Activated T-helper 1 cell treated with anti-CD3 and anti-CD28 coated beads, Interleukin-2, amount 50 U/mL, for 16 hours (primary cell): ENCODE measurements around the gene RPAIN.
A peak's percentile ranks its signal among the peaks of the same experiment; 100 is the strongest.
"Not testable (repeated sequence)": the region's sequence is repeated elsewhere in the genome, so short reads cannot be mapped to it uniquely, and the experiment has no call there.

ENCODE experiments used
- DNase-seq, 2 donors: peaks; one replicate each; pipeline ENCODE4 v3.0.0-alpha.2; 2020; ENCODE audit warnings: low read depth in 1 of 2, low spot score in 1 of 2

RPAIN gene

DNA sequence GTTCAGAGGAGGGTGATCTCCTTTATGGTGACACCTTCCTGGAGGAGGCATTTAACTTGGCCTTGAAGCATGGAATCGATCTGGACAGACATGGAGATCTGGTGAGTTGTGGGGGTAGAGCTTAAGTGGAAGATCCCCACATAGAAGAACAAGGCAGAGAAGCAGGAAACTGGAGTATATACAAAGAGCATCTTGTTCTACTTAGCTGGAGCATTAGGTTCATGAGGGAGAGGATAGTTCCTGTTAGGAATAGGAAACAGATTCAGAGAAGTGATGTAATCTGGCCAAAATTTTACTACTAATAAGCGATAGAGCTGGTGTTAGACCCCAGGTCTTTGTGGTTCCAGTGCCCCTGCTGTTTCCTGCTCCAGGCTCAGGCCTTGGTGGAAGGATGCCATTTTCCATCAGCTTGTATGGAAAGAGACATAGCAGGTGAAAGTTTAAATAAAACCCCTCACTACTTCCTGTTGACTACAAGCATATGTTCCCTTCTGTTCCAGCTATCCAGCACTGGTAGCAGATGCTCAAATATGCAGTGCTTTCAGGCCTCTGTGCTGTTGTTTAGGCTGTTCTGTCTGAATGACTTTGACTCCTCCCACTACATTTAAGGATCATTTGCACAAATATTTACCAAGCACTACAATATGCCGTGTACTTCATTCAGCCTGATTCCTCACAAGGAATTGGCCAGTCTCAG, 9.4 kb downstream of the RPAIN start:
- no peak for DNase-seq

DNA sequence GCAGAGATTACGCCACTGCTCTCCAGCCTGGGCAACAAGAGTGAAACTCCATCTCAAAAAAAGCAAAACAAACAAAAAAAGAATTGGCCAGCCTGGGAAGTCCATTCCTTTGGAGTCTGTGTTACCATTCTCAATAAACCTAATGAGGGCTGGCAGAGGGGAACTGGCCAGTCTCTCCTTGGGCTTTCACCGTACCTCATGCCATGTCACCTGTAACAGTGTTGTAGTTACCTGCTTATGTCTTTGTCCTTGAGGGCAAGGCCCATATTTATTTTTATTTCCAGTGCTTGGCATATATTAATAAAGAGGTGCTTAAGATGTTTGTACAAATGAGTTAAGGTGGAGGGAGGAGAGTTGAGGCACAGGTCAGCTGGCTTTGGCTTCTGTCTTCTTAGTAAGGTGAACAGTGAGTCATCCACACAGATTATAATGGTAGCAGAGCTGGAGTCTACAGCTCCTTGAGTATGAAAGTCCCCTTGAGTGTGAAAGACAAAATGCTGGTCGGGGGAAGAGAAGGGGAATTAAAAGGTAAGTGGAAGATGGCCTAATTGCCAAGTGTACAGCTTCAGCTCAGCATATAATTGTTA, 10.5 kb downstream of the RPAIN start:
- no peak for DNase-seq

DNA sequence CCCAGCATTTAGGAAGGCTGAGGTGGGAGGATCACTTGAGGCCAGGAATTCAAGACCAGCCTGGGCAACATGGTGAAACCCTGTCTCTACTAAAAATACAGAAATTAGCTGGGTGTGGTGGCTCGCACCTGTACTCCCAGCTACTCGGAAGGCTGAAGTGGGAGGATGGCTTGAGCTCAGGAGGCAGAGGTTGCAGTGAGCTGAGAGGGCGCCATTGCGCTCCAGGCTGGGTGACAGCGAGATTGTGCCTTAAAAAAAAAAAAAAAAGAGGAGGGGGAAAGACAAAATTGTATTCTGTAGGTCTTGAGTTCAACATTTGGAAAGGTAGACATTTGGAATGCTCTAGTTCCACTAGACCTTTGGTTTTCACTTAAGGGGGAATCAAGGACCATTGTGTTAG, 11.3 kb downstream of the RPAIN start:
- DNase-seq = not testable (repeated sequence)

DNA sequence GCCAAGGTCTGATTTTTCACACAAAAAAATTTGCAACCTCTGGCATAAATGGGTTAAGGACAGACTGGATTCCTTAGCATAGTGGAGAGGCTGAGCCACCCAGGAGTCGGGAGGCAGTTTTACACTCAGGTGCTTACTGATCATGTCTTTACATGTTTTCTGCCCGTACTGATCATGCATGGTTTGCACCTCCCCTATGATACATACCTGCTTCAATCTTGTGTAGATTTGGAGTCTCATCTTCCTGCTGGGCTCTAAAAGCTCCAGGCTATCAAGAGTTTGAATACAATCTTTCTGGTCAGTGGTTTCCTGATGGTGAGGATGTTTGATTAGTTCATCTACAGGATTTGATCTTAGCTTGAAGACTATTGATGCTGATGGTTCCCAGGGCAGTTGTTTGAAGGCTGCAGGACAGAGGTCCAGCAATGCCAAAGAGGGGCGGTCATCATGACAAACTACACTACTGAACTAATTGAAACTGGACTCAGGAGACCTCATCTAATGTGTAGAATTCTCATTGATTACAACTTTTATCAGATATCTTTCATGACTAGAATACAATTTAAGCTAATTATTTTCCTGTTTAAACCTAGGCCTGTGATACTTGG, 12.1 kb downstream of the RPAIN start:
- DNase-seq = no peak

DNA sequence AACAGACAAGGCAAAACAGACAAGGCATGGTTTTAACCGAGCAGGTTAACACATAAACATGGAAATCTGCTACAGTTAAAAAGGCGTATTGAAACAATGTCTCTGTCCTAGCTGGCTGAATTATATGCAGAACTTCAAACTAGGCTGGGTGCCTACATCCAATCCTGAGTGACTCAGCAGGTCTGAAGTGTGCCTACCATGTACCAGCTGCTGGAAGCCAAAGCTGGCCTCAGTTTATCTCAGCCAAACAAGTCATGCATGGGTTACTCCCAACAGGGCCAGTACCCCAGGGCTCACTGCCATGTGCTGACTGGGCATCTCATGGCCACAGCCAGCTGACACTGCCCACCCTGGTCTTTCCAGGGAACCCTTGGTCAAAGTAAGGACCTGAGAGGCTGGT, 15.0 kb downstream of the RPAIN start:
- DNase-seq = no peak

DNA sequence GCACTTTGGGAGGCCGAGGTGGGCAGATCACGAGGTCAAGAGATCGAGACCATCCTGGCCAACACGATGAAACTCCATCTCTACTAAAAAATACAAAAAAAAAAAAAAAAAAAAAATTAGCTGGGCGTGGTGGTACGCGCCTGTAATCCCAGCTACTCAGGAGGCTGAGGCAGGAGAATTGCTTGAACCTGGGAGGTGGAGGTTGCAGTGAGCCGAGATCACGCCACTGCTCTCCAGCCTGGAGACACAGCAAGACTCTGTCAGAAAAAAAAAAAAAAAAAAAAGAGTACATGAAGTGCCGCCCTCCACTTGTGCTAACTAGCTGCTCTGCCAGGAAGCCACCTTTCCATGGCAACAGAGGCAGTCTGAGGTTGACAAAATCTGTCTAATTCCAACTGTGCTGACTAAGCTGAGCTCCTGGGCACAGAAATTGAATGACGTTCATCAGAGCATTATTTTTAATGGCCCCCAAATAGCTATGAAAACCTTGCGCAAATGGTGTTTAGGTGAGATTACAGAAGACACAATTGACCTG, 15.9 kb downstream of the RPAIN start:
- DNase-seq = not testable (repeated sequence)

DNA sequence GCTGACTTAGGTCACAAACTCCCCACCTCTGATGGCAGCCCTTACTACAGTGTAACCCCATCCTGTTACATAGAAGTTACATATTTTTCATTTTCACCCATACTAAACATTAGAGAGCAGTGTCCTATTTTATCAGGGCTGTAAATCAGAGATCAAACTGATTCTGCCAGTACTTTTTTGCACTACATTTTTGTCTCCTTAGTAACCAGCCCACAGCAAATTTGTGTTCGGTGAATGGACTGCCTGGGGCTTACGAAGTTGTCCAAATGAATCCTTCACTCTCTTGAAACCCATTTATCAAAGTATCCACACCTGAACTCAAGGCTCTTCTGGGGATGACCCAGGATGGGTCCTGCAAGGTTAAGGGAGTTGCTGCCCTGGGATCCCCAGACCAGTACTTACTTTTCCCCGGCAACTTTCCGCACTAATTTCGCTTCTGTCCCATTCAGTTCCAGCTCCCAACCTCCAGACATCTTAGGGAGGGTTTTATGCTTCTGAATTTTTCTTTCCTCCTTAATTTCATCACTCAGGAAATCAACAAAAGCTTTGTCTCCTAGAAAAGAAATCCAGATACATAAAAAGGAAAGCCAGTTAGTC, 17.8 kb downstream of the RPAIN start:
- no peak for DNase-seq

DNA sequence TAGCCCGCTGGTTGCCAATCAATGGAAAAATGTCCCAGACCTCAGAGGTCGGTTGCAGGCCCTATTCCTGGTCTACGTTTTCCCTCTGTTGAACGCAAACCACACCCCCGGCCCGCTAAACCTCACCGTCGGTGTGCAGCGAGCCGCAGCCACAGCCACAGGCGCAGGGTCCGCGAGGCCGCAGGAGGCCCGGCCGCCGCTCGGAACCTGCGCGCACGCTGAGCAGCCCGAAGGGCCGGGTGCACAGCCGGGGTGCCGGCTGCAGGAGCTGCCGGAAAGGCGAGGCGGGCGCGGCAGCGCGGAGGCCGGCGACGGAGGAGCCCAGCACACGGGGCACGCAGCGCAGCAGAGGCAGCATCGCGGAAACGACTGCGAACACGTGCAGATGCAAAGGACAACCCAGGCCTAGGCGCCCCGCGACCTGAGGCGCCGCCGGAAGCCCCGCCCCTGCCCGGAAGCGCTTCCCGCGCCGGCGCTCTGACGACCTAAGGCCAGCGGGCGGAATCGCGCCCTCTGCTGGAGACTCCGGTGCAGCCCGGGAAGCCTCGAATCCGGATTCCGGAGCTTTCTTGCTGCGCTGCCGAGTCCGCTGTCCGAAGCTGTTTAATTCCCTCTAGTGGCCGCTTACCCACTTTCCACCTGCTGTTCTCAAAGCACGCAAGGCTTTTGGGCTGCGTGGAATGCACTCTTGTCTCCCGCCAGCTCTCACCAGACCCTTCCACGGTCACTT, 18.9 kb downstream of the RPAIN start, which contains the start of gene C1QBP:
TSS of gene C1QBP (minus strand) at position 440 of the 730 bp plus-strand sequence. CDS start at position 358, 82 bp downstream.
- peak; percentile 87 to 90 for DNase-seq

DNA sequence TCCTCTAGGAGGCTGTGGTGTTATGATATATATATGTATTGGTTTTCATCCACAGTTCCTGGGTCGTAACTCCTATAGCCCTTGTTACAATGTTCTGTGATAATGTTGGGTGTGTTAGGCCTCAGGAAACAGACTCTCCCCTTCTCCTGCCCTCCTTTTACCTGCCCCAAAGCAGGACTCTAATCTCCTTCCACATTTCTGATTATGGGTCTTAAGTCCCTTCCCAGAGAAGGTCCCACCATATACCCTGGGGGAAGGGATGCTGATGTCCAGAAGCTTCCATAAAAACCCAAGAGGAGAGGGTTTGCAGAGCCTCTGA, 19.4 kb downstream of the RPAIN start:
- no peak for DNase-seq

DNA sequence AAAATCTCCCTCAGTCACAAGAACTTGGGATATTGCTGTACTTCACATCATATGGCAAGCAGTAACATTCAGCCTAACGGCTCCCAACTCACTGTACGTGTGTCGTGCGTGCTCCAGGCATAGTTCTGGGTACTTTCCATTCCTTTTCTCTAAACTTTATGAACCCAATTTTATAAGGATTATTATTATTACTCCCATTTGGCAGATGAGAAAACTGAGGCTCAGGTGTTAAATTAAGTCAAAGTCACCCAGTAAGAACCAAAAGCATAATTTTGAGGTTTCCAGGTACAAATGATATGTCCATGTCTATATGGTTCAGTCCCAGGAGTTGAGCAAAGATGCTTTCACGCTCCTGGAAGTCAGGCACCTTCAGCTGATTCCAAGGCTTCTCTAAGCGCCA, 23.7 kb downstream of the RPAIN start:
- no peak for DNase-seq

DNA sequence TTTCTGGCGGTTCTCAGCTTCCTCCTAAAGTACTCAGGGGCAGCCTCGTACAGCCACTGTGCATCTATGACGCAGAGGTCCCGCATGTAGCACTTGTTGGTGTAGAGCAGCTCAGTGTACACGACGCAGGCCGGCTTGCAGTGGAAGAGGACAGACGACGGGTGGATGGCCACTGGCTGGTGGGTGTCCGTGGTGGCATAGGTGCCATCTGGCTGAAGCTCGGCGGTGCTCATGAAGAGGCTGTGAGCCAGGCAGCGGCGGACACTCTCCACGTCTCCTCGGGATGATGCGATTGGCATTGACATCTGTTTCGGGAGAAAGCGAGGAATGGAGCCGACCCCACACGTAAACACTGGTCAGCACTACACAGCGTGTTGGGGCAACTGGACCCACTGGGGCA, 24.2 kb downstream of the RPAIN start:
- no peak for DNase-seq

DNA sequence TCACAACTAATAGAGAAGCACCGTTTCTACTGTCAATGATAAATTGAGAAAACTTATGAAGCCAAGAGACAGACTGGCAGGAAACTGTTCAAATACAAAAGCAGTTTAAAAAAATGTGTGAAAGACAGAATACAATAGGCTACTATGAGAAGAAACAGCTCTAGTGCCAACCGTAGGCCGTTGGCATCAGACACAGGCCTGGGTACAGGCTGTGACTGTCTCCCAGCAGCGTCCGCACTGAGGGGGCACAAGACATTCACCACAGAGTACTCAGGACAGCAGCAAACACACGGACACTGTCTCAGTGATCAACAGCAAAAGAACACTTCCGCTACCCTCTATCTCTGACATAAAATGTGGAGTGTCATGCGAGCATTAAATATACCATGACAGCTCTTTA, 26.8 kb downstream of the RPAIN start:
- no peak for DNase-seq

DNA sequence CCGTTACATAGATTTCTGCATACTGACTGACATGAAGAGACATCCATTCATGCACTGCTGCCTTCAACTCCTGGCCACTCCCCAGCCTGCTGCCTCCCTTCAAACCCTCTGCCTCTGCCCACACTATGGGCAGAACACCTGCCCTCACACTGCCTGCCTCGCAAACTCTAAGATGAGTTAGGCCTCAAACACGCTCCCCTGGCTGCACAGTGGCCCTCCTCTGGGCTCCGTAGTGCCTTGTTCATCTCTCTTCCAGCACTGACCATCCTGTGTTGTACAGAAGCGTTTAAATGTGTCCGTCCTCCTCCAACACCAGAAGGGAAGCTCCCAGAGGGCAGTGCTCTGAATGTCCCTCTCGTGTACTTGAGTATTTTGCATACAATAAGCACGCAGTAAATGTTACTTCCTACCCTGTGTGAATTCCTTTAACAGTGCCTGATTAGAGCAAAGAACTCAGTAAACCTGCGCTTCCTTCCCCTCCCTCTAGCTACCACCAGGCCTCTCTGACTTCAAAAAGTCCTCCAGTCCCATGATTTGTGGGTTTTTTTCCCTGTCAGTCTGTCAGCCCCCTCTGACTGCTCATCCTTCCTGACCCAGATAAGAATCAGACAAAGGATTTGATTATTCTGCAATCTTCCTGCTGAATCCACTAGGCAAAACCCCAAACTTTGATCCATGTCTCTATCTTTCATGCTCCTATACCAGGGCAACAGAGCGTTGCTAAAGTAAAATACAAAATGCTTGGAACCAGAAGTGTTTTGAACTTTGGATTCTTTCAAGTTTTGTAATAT, 44.9 kb downstream of the RPAIN start:
- no peak for DNase-seq

DNA sequence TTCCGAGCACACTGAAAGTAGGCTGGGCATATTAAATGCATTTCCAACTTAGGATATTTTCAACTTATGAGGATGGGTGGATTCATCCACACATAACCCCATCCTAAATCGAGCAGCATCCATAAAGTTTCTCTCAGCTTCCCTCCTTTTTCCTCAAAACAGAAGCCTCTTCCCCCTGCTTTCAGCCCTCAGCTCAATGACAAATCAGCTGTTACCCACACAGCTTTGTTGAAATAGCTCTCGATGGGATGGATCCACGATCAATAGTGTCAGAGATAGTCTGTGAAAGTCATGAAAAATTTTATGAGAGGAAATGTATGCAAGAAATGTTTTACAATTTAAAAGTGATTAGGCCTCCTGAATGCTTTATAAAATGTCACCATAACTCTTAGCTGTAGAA, 46.3 kb downstream of the RPAIN start:
- no peak for DNase-seq

DNA sequence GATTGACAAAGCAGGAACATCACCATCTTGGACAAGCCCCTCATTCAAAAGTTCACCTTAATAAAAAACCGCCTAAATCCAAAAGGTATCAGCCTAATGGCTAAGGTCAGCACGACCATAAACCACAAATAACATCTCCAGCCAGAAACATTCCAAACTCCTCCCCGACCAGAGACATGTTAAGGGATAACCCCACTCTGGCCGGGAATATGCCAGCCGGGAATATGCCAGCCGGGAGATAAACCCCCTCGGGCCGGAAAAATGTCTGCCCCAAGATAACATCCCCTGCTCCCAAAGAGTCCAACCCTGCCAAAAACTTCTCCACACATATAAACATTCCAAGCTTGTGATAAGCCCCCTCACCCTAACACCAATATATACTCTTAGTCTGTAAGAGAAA, 47.4 kb downstream of the RPAIN start:
- DNase-seq = no peak

DNA sequence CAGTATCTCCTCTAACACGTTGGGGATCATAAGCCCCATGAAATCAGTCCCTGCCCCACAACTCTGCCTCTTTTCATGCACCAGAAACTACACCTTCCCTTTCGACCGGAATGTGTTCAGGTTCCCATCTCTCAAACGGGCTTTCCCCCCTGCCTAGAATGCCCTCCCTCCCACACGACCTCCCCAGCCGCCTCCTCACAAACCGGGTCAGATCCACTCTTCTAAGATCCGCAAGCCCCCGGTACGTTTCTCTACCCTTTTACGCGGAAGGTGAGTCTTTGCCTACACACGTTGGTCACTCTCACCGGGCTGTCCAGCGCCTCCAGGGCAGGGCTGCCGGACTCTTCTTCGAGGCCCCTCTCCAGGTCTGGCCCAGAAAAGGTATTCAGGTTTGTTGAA, 48.1 kb downstream of the RPAIN start:
- no peak for DNase-seq

DNA sequence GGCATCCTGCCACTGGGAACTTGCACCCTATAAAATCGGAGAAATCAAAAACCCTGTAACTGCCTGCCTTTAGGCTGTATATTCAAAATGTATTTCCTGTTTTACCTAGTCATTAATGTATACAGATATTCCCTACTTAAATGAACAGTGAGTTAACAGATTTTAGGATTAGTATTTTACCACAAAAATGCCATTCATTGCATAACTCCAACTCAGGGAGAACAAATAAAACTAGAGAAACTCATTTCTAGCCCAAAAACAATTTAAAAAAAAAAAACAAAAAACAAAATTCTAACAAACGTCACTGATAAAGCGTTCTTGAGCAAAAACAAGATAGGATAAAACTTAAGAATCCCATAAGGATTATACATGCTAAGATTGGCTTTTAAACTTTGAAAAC, 52.5 kb downstream of the RPAIN start:
- DNase-seq = no peak

DNA sequence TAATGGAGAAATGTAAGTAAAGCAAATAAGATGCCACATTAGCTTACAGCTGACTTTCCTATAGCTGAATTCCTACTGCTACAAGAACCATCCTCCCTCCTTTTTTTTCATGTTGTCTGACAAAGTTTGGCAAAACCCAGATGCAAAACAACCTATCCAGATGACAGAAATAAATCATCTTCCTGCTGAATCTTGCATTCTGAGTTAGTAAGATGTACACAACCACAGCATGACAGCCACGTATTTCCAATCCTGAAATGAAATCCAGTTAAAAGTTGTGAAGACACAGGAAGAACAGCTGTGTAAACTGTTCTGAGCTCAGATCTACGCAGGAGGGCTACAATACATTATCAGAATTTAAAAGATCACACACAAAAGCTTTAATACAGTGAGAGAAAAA, 53.9 kb downstream of the RPAIN start:
- no peak for DNase-seq

DNA sequence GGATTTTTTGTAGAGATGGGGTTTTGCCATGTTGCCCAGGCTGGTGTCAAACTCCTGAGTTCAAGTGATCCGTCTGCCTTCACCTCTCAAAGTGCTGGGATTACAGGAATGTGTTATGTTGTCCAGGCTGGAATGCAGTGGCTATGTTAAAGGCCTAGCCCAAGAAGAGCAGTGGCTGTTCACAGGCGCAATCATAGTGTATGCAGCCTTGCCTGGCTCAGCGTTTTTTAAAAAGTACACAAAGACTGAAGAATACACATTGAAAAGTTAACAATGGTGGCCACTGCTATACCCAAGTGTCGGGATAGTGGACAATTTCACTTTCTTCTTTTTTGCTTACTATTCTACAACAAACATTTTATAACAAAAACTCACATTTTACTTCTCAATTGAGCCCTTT, 59.0 kb downstream of the RPAIN start:
- no peak for DNase-seq

DNA sequence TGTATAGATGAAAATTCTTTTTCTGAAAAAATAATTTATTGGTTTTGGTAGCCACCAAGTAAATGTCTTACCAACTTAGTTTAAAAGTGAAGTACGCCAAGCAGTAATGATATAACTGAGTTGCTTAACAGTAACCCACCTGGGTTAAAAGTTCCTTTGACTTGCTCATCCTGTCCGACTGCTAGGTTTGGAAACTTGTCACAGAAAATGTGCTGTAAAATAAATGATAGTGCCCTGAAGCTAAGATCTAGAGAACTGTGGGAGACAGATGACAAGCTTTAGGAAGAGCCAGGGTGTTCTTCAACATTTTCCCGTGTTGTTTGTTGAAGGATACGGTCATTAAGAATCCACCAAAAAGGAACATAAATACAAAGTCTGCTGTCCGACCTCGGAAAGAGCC, 61.0 kb downstream of the RPAIN start:
- no peak for DNase-seq

DNA sequence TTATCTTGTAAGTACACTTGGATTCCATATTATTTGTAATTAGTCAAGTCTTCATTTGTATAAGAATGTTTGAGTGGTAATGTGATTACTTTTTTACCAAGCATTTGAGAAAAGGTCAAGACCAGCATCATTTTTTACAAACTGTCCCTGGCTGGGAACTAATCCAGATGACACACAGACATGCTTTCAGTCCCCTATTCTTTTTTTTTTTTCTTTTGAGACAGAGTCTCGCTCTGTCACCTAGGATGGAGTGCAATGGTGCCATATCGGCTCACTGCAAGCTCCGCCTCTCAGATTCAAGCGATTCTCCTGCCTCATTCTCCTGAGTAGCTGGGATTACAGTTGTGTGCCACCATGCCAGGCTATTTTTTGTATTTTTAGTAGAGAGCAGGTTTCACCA, 61.5 kb downstream of the RPAIN start:
- no peak for DNase-seq
